HS-27A (cell line): ENCODE results near the gene ZNF384.

Experiments used
- DNase-seq: peaks from one replicate; pipeline ENCODE4 v3.0.0-alpha.2; 2012; ENCODE audit warnings: low read depth, missing footprints

The ZNF384 gene

GRCh38 chr12:6620137-6620884 lies 68.9 kb downstream of the ZNF384 start:
- DNase-seq = no peak

DNA sequence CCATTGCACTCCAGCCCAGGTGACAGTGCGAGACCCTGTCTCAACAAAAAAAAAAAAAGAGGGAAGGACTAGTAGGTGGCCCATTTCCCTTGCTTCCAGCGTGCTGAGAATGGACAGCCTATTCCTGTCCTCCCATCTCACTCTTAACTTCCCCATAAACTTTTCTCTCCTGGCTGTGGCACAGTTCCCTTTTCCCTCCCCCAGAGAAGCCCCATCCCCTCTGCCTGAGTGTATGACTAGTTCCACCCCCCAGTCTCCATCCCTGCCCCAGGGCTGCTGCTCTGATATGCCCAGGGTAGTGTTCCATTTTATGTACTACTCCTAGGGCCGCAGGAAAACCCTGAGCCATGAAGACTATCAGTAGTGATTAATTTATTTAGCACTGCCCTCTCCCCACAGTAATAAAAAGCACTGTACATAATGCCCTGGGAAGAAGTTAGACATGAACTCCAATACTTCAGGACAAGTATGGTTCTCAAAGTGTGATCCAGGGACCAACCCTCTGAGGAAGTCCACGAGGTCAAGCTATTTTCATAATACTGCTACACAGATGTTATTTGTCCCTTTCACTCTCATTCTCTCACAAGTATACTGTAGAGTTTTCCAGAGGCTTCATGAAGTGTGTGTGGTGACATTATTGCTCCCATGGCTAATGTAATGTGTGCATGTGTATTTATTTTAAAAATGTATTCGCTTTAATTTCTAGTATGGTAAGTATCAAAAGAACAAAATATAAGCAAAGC lies 70.5 kb downstream of the ZNF384 start:
- DNase-seq = no peak
